HEK293T (cell line): Measurements from ENCODE around the gene EPS8L3.

ENCODE experiments used
- ELF4 ChIP-seq: fragments of 450-650 bp; IDR thresholded peaks from 2 replicates; pipeline ENCODE4 v1.6.1; 2017; ENCODE audit warnings: antibody characterized with exemption
- FOXA1 ChIP-seq: fragments of 450-650 bp; IDR thresholded peaks from 2 replicates; pipeline ENCODE4 v1.6.1; 2016; ENCODE audit warnings: mild to moderate bottlenecking
- FOXK2 ChIP-seq: fragments of 450-650 bp; IDR thresholded peaks from 2 replicates; pipeline ENCODE4 v1.6.1; 2016; ENCODE audit warnings: mild to moderate bottlenecking
- HDGF ChIP-seq: fragments of 450-650 bp; IDR thresholded peaks from 2 replicates; pipeline ENCODE4 v1.6.1; 2017; ENCODE audit warnings: antibody characterized with exemption, borderline replicate concordance
- PKNOX1 ChIP-seq: fragments of 450-650 bp; IDR thresholded peaks from 2 replicates; pipeline ENCODE4 v1.6.1; 2016

DNA sequence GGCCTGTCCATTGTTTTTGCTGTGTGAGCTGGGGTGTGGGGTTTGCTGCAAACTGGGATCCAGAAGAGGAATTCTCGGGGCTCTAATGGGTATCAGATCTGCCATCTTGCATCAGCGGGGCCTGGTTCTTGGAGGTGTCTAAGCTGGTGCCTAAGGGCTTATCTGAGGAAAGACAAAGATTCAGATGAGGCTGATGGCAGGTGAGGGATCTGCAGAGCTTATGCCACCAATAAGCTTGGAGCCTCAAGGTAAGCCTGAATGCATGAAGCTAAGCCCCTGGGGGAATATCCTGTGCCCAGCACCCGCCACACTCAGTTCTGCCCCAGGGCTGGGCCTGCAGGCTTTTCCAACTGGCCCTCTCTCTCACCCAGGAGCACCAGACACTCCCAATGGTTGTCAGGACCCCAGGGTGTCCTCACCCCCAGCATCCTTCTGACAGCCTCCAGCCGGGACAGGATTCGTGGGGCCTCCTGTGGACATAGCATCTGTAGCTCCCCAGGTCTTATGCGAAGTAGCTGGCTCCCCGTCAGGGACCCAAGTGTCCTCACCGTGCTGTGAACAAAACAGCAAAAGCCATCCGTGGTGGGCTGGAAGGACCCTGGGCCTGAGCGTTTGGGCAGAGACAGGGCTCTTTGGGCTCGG is 13.4 kb downstream of the EPS8L3 start:
- TF ChIP-seq FOXA1 (no peak), ELF4 (no peak), FOXK2 (no peak), HDGF (no peak), PKNOX1 (no peak)
